H1 (cell line): Measurements from ENCODE around the gene ASAP2. TPM values are rescaled to one million over a fixed set of nuclear protein-coding genes. Genes with fewer than 3 reads are reported as not detected.

Experiments
- CHD2 ChIP-seq: IDR thresholded peaks from 2 replicates; pipeline ENCODE4 v1.6.1; 2012; ENCODE audit warnings: low read length, improper control_type of control experiment
- POLR2AphosphoS5 ChIP-seq: IDR thresholded peaks from 2 replicates; pipeline ENCODE4 v1.6.1; 2011; ENCODE audit warnings: low read depth, low read length
- TAF7 ChIP-seq: optimal IDR thresholded peaks from 2 replicates; pipeline ENCODE3; 2011; ENCODE audit warnings: low read depth, mild to moderate bottlenecking, inconsistent platforms, low read length, moderate library complexity, borderline replicate concordance
- polyA plus RNA-seq, 7 experiments: library from polyadenylated mRNA; depleted of rRNA in 3 of 7; stranded (reverse) in 5 of 7; unstranded in 2 of 7; fragments of >200 nt in 5 of 7; fragments of 200-250 nt in 2 of 7; gene quantifications; 1 replicate in 5 of 7; 2 replicates in 1 of 7; 4 replicates in 1 of 7; pipeline versions ENCODE4 v1.2.1 to v1.2.3, GENCODE V29; 2011 to 2013; ENCODE audit warnings: missing spikeins in 2 of 7, mixed read lengths in 2 of 7
- total RNA-seq: library from RNA; stranded (reverse); fragmentation: NEBNext Ultra II Directional; extraction: Animal tissue kit (Norgen Biotek cat#: 25700); gene quantifications from 2 replicates; pipeline ENCODE4 v1.2.1, GENCODE V29; 2021

ASAP2 gene
- total and polyA plus RNA-seq, 2 of the 8 experiments (the other 6 are each of a cell fraction or from before 2014, with no cell fraction given): 10.2 to 18.7 TPM

DNA sequence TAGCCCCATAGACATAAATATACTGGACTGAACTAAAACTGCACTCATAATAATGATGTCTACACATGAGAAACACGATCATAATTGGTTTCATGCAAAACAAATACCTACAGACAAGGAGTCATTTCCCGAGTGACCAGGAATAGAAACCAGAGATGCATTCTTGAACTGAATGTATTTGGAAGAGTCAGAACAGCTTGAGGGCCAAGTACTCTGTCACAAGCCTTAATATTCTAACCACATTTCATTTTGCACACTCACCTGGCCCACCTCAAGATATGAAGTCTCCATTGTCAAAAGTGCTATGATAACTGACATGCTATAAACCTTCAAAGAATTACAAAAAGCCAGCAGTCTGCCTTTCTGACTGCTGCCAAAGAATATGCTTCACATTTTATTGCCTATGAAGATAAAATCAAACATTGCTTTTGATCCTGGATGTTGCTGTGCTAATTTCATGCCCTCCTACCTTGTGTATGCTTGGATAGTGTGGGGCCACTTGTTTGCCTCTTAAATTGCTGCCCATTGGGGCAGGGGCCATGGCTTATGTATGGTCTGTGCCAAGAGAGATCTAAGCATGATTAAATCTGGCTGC lies 18.9 kb upstream of the ASAP2 start (continued):
- TF ChIP-seq TAF7 (no peak), POLR2AphosphoS5 (no peak), CHD2 (no peak)
